Skin epidermis (tissue), 12 donors: ENCODE data around the gene ADAMTS17.
A peak's percentile ranks its signal among the peaks of the same experiment; 100 is the strongest.
"Not testable (repeated sequence)": the region's sequence is repeated elsewhere in the genome, so short reads cannot be mapped to it uniquely, and the experiment has no call there.

Source experiments
- H3K27ac ChIP-seq, 21 experiments: fragments of 200-600 bp; sonication (generic) in 11 of 21; one replicate each; pipeline ENCODE4 v1.5.0; 2020; ENCODE audit warnings: mild to moderate bottlenecking in 3 of 21, inconsistent platforms in 2 of 21, moderate library complexity in 2 of 21
- H3K4me3 ChIP-seq, 7 experiments: fragments of 200-600 bp; sonication (generic) in 2 of 7; one replicate each; pipeline ENCODE4 v1.5.0; 2020; ENCODE audit warnings: inconsistent platforms in 2 of 7, mild to moderate bottlenecking in 2 of 7, moderate library complexity in 1 of 7

Gene ADAMTS17

GRCh38 chr15:99983171-99983885, 358.4 kb downstream of the ADAMTS17 start:
- H3K4me3 ChIP-seq = no peak overlapping the region
- peak overlapping the region in 1 of 21 experiments; percentile 81 for H3K27ac ChIP-seq

DNA sequence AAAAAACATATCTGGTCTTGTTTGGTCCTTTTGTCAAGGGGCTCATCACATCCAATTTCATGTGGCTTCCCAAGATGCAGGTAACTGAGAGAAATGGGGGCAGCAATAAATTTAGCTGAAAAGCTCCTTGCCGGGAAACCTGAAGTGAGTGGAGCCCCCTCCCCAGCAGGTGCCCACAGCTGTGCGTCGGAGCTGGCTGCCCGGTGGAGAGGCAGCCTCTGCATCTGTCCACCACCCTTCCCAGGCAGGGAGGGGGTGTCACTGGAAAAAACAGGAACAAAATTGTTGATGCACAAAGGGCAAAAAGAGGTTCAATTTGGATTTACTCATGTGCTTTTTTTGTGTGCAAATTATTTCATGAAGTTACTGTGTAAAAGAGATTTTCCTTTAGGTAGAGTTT, 359.1 kb downstream of the ADAMTS17 start:
- H3K27ac ChIP-seq = peak overlapping the region in 1 of 21 experiments; percentile 31
- H3K4me3 ChIP-seq = no peak overlapping the region

GRCh38 chr15:99981839-99982658, 359.7 kb downstream of the ADAMTS17 start:
- no peak overlapping the region for H3K4me3 ChIP-seq
- no peak overlapping the region for H3K27ac ChIP-seq

- no peak overlapping the region for H3K27ac ChIP-seq
- H3K4me3 ChIP-seq = no peak overlapping the region
These were observed 360.6 kb downstream of the ADAMTS17 start for GRCh38 chr15:99981191-99981647.

DNA sequence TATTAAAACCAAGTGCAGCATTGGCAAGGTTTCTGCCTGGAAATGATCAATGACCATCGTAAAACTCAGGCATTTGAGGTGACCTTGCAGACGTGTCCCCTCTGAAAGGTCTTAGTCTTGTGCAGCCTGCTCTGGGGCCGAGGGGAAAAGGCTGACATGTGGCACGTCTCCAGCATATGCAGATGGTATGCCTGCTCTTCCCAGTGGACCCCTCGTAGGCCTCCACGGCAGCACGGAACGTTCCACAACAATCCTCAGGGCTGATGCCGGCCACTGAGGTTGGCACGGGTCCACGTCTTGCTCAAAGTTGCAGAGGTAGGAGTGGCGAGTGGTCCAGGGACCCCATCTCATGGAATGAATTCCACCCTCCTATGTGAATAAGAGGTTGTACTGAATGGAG, 361.0 kb downstream of the ADAMTS17 start:
- H3K27ac ChIP-seq = no peak overlapping the region
- H3K4me3 ChIP-seq = no peak overlapping the region

GRCh38 chr15:99979886-99980285, 361.9 kb downstream of the ADAMTS17 start:
- H3K27ac ChIP-seq, H3K4me3 ChIP-seq: not testable (repeated sequence)

GRCh38 chr15:99979371-99979770, 362.4 kb downstream of the ADAMTS17 start:
- H3K27ac ChIP-seq = no peak overlapping the region
- no peak overlapping the region for H3K4me3 ChIP-seq

- Histone ChIP-seq H3K4me3 (no peak overlapping the region), H3K27ac (peak overlapping the region in 1 of 21 experiments; percentile 21)
These were observed 363.3 kb downstream of the ADAMTS17 start for GRCh38 chr15:99978426-99978825.

- Histone ChIP-seq H3K27ac (peak overlapping the region in 1 of 21 experiments; percentile 21), H3K4me3 (no peak overlapping the region)
These were observed 363.8 kb downstream of the ADAMTS17 start for GRCh38 chr15:99977929-99978328.

DNA sequence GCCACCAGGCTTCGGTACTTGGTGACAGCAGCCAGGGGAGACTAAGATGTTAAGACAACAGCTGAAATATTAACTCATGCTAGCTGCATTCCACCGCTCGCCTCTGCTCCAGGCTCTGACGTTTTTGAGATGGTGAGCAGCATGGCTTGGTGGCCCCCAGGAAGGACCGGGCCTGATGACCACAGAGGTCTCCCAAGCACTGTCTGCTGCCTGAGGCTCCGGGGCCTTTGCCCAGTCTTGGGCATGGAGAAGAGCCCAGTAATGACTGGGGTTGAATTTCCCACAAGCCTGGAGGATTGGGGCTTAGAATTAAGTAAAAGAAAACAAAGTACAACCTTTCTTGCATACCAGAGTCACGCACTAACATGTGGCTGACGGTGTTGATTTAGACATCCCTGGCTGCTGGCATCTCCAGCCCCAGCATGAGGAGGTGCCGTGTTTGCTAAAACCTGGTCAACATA, 364.9 kb downstream of the ADAMTS17 start:
- peak overlapping the region in 2 of 21 experiments; percentile 9 to 45 for H3K27ac ChIP-seq
- H3K4me3 ChIP-seq = no peak overlapping the region

GRCh38 chr15:99976000-99976399, 365.8 kb downstream of the ADAMTS17 start:
- Histone ChIP-seq H3K4me3 (no peak overlapping the region), H3K27ac (no peak overlapping the region)

DNA sequence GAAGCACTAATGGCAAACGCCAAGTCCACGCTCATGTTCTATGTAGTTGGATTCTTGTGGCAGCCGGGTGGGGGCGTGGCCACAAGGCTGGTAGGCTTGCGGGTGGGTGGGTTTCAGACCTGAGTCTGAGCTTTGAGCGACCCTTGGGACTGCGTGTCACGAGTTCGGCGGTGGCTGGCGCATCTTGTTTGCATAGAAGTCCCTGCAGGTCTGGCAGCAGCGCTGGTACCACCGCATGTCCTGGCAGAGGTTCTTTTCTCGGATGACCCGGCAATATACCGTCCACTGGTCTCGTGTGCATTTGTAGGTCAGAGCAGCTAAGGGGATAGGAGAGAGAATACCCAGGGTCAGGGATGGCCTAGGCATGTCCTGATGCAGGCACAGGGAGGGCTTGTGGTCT, 367.5 kb downstream of the ADAMTS17 start:
- Histone ChIP-seq H3K27ac (no peak overlapping the region), H3K4me3 (no peak overlapping the region)

GRCh38 chr15:99973351-99973750, 368.4 kb downstream of the ADAMTS17 start:
- H3K4me3 ChIP-seq = no peak overlapping the region
- no peak overlapping the region for H3K27ac ChIP-seq

GRCh38 chr15:99970891-99971430, 370.8 kb downstream of the ADAMTS17 start:
- no peak overlapping the region for H3K4me3 ChIP-seq
- H3K27ac ChIP-seq = no peak overlapping the region

DNA sequence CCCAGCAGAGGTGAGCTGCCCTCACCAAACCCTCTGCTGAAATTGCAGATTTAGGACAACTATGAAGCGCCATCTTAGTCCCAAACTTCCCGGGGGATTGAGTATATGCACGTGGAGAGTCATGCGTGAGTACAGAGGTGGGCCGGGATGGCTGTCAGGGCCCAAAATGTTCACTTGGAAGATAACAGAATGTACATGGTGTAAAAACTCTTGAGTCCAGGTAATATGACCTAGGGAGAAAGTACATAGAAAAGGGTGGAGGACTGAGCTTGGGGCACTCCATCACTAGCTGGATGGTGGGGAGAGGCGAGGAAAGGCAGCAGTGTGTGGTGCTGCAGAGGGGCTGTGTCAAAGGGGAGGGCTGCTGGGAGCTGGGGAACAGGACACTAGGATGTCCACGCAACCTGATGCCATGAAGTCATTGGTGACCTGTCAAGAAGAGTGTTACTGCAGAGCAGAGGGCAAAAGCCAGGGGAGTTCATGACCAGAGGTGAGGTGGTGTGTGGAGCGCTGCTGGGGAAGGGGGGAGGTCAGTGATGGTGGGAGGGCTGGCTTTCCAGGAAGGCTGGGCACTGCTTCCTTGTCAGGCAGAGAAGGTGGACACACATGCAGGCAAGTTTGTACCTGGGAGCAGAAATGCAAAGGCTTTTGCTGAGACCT, 372.4 kb downstream of the ADAMTS17 start:
- no peak overlapping the region for H3K27ac ChIP-seq
- H3K4me3 ChIP-seq = no peak overlapping the region

GRCh38 chr15:99967841-99968371, 373.9 kb downstream of the ADAMTS17 start:
- Histone ChIP-seq H3K27ac (no peak overlapping the region), H3K4me3 (no peak overlapping the region)

GRCh38 chr15:99966815-99967214, 375.0 kb downstream of the ADAMTS17 start:
- Histone ChIP-seq H3K27ac (no peak overlapping the region), H3K4me3 (no peak overlapping the region)

DNA sequence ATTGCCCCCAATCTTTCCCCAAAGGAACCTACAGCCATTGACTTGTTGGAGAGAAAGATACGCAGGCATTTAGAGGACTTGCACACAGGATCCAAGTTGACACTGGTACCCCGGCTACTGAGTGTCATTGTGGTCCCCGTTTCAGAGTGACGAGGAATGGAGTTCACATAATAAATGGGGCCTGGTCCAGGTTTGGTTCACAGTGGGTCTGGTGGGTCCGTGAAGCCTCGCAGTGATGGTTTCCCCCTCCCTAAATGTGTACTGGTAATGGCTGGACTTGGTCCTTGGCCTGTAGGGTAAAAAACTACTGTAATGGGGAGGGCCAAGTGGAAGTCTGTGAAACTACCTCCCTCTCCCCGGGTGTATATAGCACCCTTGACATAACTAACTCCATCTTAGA, 376.4 kb downstream of the ADAMTS17 start:
- no peak overlapping the region for H3K27ac ChIP-seq
- no peak overlapping the region for H3K4me3 ChIP-seq

GRCh38 chr15:99963976-99964375, 377.8 kb downstream of the ADAMTS17 start:
- peak overlapping the region in 1 of 21 experiments; percentile 5 for H3K27ac ChIP-seq
- H3K4me3 ChIP-seq = no peak overlapping the region
